Measurements from ENCODE around the gene MTHFR. TPM values are rescaled to one million over a fixed set of nuclear protein-coding genes. Genes with fewer than 3 reads are reported as not detected.

MTHFR gene
- total RNA-seq, 1 donor from 2014 or later = 45.4 TPM

Other genes with a start within 250 kb of the MTHFR start
- gene FBXO2, start 151.5 kb downstream of the MTHFR start, total RNA-seq = 11.2 TPM
- gene FBXO44, start 151.1 kb downstream of the MTHFR start, total RNA-seq = 19.8 TPM
- gene FBXO6, start 141.8 kb downstream of the MTHFR start, total RNA-seq = 16.7 TPM
- 23.5 TPM for gene MAD2L2, start 124.8 kb downstream of the MTHFR start, total RNA-seq
- gene DRAXIN, start 114.3 kb downstream of the MTHFR start, total RNA-seq = 0.09 TPM
- gene AGTRAP, start 69.8 kb downstream of the MTHFR start, total RNA-seq = 57.0 TPM
- 4.7 TPM for gene C1orf167, start 43.8 kb downstream of the MTHFR start, total RNA-seq
- gene CLCN6, start 227 bp upstream of the MTHFR start, total RNA-seq = 33.7 TPM
- gene NPPA, start 41.8 kb upstream of the MTHFR start, total RNA-seq = 8.4 TPM
- gene NPPB, start 53.0 kb upstream of the MTHFR start, total RNA-seq = 0.81 TPM
- gene KIAA2013, start 120.5 kb upstream of the MTHFR start, total RNA-seq = 43.7 TPM
- gene PLOD1, start 128.8 kb upstream of the MTHFR start, total RNA-seq = 76.8 TPM
- gene MFN2, start 174.5 kb upstream of the MTHFR start, total RNA-seq = 89.9 TPM
- gene MIIP, start 213.5 kb upstream of the MTHFR start, total RNA-seq = 37.9 TPM